Activated T-helper 2 cell treated with anti-CD3 and anti-CD28 coated beads, Interferon-gamma antibody, Interleukin-2, Interleukin-4, amounts not matched to agents 10 μg/mL and 5 μg/mL and 100 μg/mL, durations not matched to agents 14 hours and 24 hours and 36 hours (primary cell): ENCODE data around the gene FRS2. TPM values are rescaled to one million over a fixed set of nuclear protein-coding genes. Genes with fewer than 3 reads are reported as not detected.
A peak's percentile ranks its signal among the peaks of the same experiment; 100 is the strongest.

ENCODE experiments used
- DNase-seq: peaks from one replicate; pipeline ENCODE4 v3.0.0; 2021; ENCODE audit warnings: low spot score
- H3K27ac Mint-ChIP-seq: one replicate; pipeline ENCODE4 v1.8.0; 2021; ENCODE audit warnings: mixed read lengths
- H3K27me3 Mint-ChIP-seq: one replicate; pipeline ENCODE4 v1.8.0; 2021; ENCODE audit warnings: low read depth, mixed read lengths
- H3K36me3 Mint-ChIP-seq: one replicate; pipeline ENCODE4 v1.8.0; 2021; ENCODE audit warnings: low read depth, mixed read lengths
- H3K4me1 Mint-ChIP-seq: one replicate; pipeline ENCODE4 v1.8.0; 2021; ENCODE audit warnings: low read depth, mixed read lengths
- H3K4me3 Mint-ChIP-seq: one replicate; pipeline ENCODE4 v1.8.0; 2021; ENCODE audit warnings: low read depth, mild to moderate bottlenecking, moderate library complexity, mixed read lengths
- H3K9me3 Mint-ChIP-seq: one replicate; pipeline ENCODE4 v1.8.0; 2021; ENCODE audit warnings: mixed read lengths
- intact Hi-C: fragments of 100-400 bp; cut with micrococcal nuclease; formaldehyde crosslinking; loops from one replicate; pipeline ENCODE4 v1.15.1; 2023
- total RNA-seq: library from RNA; stranded (reverse); gene quantifications from 2 replicates; pipeline ENCODE4 v1.2.3, GENCODE V29; 2022

Gene FRS2
- 10.8 and 11.4 TPM in 2 replicates for total RNA-seq

- H3K9me3 Mint-ChIP-seq: no peaks in the 10 kb centered on the region
- peak; percentile 77 for DNase-seq
- H3K4me3 Mint-ChIP-seq: peak within 1 kb of the TSS; percentile 98
- no peaks in the 10 kb centered on the region for H3K27me3 Mint-ChIP-seq
- H3K36me3 Mint-ChIP-seq: peaks cover 5% of the 10 kb centered on the region
- peaks cover 52% of the 10 kb centered on the region for H3K4me1 Mint-ChIP-seq
- intact Hi-C loops: loop anchor here (1.0 to 10.0 kb wide), 7 partner anchors 64 to 313 kb away; partner anchors contain the start of genes CCT2, CPSF6 and RAB3IP
- H3K27ac Mint-ChIP-seq: peak within 1 kb of the TSS; percentile 96
Measured at GRCh38 chr12:69470189-69471075, at the start of gene FRS2. Gene FRS2, plus strand, starts transcription at chr12:69470388. Its CDS starts 98,643 bp downstream, at chr12:69569031.

GRCh38 chr12:69421548-69421947 lies 48.6 kb upstream of the FRS2 start:
- DNase-seq: no peak
- no peak overlapping the region for H3K4me3 Mint-ChIP-seq
- intact Hi-C loops: no loop called here
- H3K4me1 Mint-ChIP-seq: peaks cover 7% of the 10 kb centered on the region
- no peaks in the 10 kb centered on the region for H3K27me3 Mint-ChIP-seq
- H3K27ac Mint-ChIP-seq: no peak overlapping the region
- no peaks in the 10 kb centered on the region for H3K36me3 Mint-ChIP-seq
- no peaks in the 10 kb centered on the region for H3K9me3 Mint-ChIP-seq

- Mint-ChIP-seq H3K27ac (no peak overlapping the region), H3K36me3 (no peaks in the 10 kb centered on the region), H3K27me3 (no peaks in the 10 kb centered on the region), H3K9me3 (no peaks in the 10 kb centered on the region), H3K4me3 (no peak overlapping the region), H3K4me1 (peaks cover 7% of the 10 kb centered on the region)
- intact Hi-C loops: no loop called here
- DNase-seq: no peak
Measured at GRCh38 chr12:69423037-69423905, 46.9 kb upstream of the FRS2 start.

GRCh38 chr12:69425417-69425816 lies 44.8 kb upstream of the FRS2 start:
- H3K27ac Mint-ChIP-seq: no peak overlapping the region
- H3K4me1 Mint-ChIP-seq: peaks cover 7% of the 10 kb centered on the region
- no peak overlapping the region for H3K4me3 Mint-ChIP-seq
- DNase-seq: no peak
- intact Hi-C loops: no loop called here
- H3K36me3 Mint-ChIP-seq: no peaks in the 10 kb centered on the region
- no peaks in the 10 kb centered on the region for H3K9me3 Mint-ChIP-seq
- H3K27me3 Mint-ChIP-seq: no peaks in the 10 kb centered on the region

GRCh38 chr12:69428351-69429073 lies 41.7 kb upstream of the FRS2 start:
- H3K4me1 Mint-ChIP-seq: peaks cover 7% of the 10 kb centered on the region
- H3K27ac Mint-ChIP-seq: no peak overlapping the region
- intact Hi-C loops: no loop called here

GRCh38 chr12:69430942-69431590 lies 39.1 kb upstream of the FRS2 start:
- intact Hi-C loops: no loop called here
- Mint-ChIP-seq H3K4me3 (no peak overlapping the region), H3K36me3 (no peaks in the 10 kb centered on the region), H3K27ac (no peak overlapping the region), H3K4me1 (no peaks in the 10 kb centered on the region), H3K27me3 (no peaks in the 10 kb centered on the region), H3K9me3 (no peaks in the 10 kb centered on the region)
- no peak for DNase-seq

More at GRCh38 chr12:69428351-69429073, 41.7 kb upstream of the FRS2 start:
- H3K36me3 Mint-ChIP-seq: no peaks in the 10 kb centered on the region
- H3K27me3 Mint-ChIP-seq: no peaks in the 10 kb centered on the region
- DNase-seq: no peak
- H3K9me3 Mint-ChIP-seq: no peaks in the 10 kb centered on the region
- no peak overlapping the region for H3K4me3 Mint-ChIP-seq

- intact Hi-C loops: no loop called here
- no peak overlapping the region for H3K4me3 Mint-ChIP-seq
- no peaks in the 10 kb centered on the region for H3K36me3 Mint-ChIP-seq
- no peaks in the 10 kb centered on the region for H3K4me1 Mint-ChIP-seq
- no peak overlapping the region for H3K27ac Mint-ChIP-seq
- no peaks in the 10 kb centered on the region for H3K27me3 Mint-ChIP-seq
- DNase-seq: no peak
- H3K9me3 Mint-ChIP-seq: no peaks in the 10 kb centered on the region
Measured at GRCh38 chr12:69431591-69432222, 38.5 kb upstream of the FRS2 start.

GRCh38 chr12:69433653-69434052 lies 36.5 kb upstream of the FRS2 start:
- intact Hi-C loops: no loop called here

GRCh38 chr12:69435644-69436043 lies 34.5 kb upstream of the FRS2 start:
- no peaks in the 10 kb centered on the region for H3K4me1 Mint-ChIP-seq
- H3K36me3 Mint-ChIP-seq: no peaks in the 10 kb centered on the region
- intact Hi-C loops: no loop called here
- H3K9me3 Mint-ChIP-seq: no peaks in the 10 kb centered on the region
- DNase-seq: no peak
- H3K4me3 Mint-ChIP-seq: no peak overlapping the region
- H3K27me3 Mint-ChIP-seq: no peaks in the 10 kb centered on the region
- no peak overlapping the region for H3K27ac Mint-ChIP-seq

More at GRCh38 chr12:69433653-69434052, 36.5 kb upstream of the FRS2 start:
- Mint-ChIP-seq H3K27ac (no peak overlapping the region), H3K27me3 (no peaks in the 10 kb centered on the region), H3K4me1 (no peaks in the 10 kb centered on the region), H3K36me3 (no peaks in the 10 kb centered on the region), H3K4me3 (no peak overlapping the region), H3K9me3 (no peaks in the 10 kb centered on the region)
- no peak for DNase-seq

GRCh38 chr12:69437073-69437472 lies 33.1 kb upstream of the FRS2 start:
- Mint-ChIP-seq H3K4me1 (no peaks in the 10 kb centered on the region), H3K9me3 (no peaks in the 10 kb centered on the region), H3K27ac (no peak overlapping the region), H3K4me3 (no peak overlapping the region), H3K36me3 (no peaks in the 10 kb centered on the region), H3K27me3 (no peaks in the 10 kb centered on the region)
- intact Hi-C loops: no loop called here
- DNase-seq: no peak

- no peaks in the 10 kb centered on the region for H3K9me3 Mint-ChIP-seq
- H3K4me1 Mint-ChIP-seq: no peaks in the 10 kb centered on the region
- no peaks in the 10 kb centered on the region for H3K27me3 Mint-ChIP-seq
- intact Hi-C loops: no loop called here
- H3K4me3 Mint-ChIP-seq: no peak overlapping the region
- no peak for DNase-seq
- H3K36me3 Mint-ChIP-seq: no peaks in the 10 kb centered on the region
- no peak overlapping the region for H3K27ac Mint-ChIP-seq
Measured at GRCh38 chr12:69438539-69438938, 31.6 kb upstream of the FRS2 start.

GRCh38 chr12:69440016-69440415 lies 30.2 kb upstream of the FRS2 start:
- no peak for DNase-seq
- H3K27me3 Mint-ChIP-seq: no peaks in the 10 kb centered on the region
- intact Hi-C loops: no loop called here
- no peak overlapping the region for H3K27ac Mint-ChIP-seq
- no peak overlapping the region for H3K4me3 Mint-ChIP-seq
- no peaks in the 10 kb centered on the region for H3K4me1 Mint-ChIP-seq
- no peaks in the 10 kb centered on the region for H3K9me3 Mint-ChIP-seq
- no peaks in the 10 kb centered on the region for H3K36me3 Mint-ChIP-seq
